OCI-LY1 (cell line): ENCODE data around the gene IL6R.

Source experiments
- CTCF ChIP-seq: fragments of 200-600 bp; sonication (generic), shearing (Covaris generic); IDR thresholded peaks from 2 replicates; pipeline ENCODE4 v1.5.1; 2017; ENCODE audit warnings: mild to moderate bottlenecking, antibody characterized with exemption, low read length, moderate library complexity, mixed read lengths
- EZH2 ChIP-seq: fragments of 200-600 bp; sonication (generic), shearing (Covaris generic); IDR thresholded peaks from 2 replicates; pipeline ENCODE4 v1.8.0; 2017; ENCODE audit warnings: borderline replicate concordance, mixed run types, mild to moderate bottlenecking, antibody characterized with exemption, low read length, moderate library complexity, mixed read lengths

DNA sequence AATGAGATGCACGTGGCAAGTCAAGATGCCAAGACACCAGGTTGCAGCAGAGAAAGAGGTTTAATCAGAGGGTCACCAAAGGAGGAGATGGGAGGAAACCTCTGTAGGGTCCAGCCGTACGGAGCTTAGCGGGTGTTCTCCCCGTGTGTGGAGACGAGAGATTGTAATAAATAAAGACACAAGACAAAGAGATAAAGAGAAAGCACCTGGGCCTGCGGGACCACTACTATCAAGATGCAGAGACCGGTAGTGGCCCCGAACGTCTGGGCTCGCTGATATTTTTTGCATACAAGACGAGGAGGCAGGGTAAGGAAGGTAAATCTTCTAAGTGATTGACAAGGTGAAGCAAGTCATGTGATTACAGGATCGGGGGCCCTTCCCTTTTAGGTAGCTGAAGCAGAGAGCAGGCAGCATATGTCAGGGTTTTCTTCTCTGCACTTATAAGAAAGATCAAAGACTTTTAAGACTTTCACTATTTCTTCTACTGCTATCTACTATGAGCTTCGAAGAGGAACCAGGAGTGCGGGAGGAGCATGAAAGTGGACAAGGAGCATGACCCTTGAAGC lies 55.6 kb downstream of the IL6R start:
- TF ChIP-seq CTCF (no peak), EZH2 (no peak)
